GM20000 (cell line): Measurements from ENCODE around the gene PROB1.

Source experiments
- DNase-seq: peaks from one replicate; pipeline ENCODE4 v3.0.0; 2012; ENCODE audit warnings: low spot score
- TF ChIP-seq, protein P1 (sequence below): IDR thresholded peaks from 2 replicates; pipeline ENCODE4 v1.5.1; 2012; ENCODE audit warnings: mild to moderate bottlenecking, control low read depth; ENCODE audit errors: extremely low read depth, missing control alignments

Gene PROB1

DNA sequence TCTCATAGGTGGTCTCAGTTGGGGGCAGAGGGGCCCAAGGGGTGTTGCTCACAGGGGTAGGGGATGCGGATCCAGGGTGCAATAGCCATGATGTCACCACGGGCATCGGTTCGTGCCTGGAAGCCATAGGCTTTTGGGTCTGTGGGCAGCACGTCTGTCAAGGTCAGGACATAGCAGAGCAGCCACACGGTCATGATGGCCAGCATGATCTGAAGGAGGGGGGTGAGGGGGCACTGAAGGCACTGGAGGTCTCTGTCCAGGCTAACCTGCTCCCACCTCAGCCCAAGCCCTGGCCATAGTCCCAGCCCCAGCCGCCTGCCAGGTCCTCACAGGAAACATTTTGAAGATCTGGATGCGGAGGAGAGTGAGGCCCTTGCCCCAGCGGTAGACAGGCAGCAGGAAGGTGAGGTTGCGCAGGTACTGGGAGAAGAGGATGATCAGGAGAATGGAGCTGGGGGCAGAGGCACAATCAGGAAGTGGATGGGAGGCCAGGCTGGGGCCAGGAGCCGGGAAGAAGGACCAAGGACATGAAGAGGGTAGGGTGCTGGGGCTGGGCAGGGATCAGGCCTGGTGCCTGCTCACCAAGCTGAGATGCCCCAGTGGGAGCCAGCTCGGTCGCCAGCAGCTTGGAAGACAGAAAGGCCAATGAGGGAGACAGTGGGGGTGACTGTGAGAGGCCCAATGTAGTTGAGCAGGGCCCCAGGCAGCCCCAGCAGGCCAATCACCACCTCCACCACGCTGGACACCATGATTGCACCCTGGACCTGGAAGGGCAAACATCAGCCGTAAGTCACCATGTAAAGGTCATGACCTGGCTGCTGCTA is 15.1 kb downstream of the PROB1 start:
- peak; percentile 17 for DNase-seq
- TF ChIP-seq, protein P1, sequence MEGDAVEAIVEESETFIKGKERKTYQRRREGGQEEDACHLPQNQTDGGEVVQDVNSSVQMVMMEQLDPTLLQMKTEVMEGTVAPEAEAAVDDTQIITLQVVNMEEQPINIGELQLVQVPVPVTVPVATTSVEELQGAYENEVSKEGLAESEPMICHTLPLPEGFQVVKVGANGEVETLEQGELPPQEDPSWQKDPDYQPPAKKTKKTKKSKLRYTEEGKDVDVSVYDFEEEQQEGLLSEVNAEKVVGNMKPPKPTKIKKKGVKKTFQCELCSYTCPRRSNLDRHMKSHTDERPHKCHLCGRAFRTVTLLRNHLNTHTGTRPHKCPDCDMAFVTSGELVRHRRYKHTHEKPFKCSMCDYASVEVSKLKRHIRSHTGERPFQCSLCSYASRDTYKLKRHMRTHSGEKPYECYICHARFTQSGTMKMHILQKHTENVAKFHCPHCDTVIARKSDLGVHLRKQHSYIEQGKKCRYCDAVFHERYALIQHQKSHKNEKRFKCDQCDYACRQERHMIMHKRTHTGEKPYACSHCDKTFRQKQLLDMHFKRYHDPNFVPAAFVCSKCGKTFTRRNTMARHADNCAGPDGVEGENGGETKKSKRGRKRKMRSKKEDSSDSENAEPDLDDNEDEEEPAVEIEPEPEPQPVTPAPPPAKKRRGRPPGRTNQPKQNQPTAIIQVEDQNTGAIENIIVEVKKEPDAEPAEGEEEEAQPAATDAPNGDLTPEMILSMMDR, result no peak

DNA sequence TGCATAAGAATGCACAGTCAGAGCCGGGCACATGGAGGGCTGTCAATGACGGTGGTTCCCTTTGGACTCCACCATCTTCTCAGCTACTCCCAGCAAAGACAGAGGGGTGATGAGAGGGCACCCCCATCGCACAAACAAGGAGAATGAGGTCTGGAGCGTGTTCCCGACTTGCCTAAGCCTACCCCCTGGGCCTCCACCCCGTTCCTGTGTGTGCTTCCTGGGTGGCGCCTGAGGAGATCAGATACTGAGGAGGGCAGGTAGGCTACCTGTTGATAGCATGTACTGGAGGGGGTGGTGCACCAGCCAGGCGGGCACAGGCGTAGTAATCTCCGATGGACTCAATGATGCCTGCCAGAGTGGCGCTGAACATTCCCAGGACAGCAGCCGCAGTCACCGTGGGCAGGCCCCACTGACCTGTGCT is 16.0 kb downstream of the PROB1 start:
- DNase-seq, result peak; percentile 24
- TF ChIP-seq, protein P1, result no peak

DNA sequence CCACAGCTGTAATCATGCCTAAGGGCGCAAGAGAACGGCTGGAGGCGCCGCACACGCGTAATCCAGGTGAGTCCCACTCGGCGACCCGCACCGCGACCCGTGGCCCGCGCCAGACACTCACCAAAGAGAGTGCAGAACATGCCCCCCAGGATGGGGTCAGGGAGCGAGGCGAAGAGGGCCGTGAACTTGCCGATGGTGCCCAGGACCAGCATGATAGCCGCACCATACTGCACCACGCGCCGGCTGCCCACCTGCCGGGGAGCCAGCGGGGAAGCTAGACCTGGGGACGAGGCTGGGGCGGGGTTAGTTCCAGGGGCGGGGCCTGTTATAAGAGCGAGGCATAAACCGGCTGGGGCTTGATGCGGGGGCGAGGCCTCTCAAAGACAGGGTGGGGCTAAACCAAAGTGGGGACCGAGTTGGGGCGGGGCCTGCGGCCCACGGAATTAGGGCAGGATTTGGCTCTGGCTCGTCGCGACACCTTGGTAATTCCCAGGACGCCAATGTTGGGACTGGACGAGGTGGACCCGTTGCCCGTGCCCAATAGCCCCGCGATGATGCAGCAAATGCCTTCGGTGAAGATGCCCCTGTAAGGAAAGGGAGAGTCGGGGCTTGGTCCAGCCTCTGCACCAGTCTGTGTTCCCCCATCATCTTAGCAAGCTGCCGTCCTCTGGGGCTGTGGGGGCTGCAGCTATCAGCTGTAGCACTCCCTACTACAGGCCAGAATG is 16.6 kb downstream of the PROB1 start:
- peak; percentile 33 for DNase-seq
- TF ChIP-seq, protein P1, result no peak

DNA sequence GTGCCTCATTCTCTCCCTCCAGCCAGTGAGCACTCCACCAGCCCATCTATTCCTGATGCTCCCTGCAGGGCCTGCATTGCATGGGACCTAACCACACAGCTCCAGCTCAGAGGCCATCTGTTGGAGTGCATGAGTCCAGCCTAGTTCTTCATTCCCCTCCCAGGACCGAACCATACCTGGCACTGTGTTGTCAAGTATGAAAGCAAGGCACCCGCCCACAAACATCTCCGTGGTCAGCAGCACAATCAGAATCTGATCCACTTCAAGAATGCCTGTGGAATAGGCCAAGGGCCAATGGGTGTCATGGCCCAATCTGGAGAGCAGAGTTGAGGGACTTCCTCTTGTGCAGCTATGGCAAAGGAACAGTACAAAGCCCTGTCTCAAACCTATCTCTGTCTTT is 17.7 kb downstream of the PROB1 start:
- no peak for DNase-seq
- TF ChIP-seq, protein P1, result no peak

DNA sequence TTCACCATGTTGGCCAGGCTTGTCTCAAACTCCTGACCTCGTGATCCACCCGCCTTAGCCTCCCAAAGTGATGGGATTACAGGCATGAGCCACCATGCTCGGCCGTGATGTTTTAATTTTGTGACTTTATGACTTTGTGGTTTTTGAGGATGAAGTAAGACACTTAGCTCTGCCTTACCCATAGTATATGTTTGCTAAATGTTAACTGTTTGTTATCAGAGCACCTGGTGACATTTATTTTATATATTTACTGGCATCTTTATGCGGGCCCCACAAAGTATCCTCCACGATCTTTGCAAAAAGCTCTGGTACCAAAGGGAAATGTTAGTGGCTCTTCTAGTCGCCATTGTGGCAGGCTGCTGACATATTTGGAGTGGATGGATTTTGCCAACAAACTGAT is 18.5 kb downstream of the PROB1 start:
- TF ChIP-seq, protein P1, result no peak
- DNase-seq, result no peak

DNA sequence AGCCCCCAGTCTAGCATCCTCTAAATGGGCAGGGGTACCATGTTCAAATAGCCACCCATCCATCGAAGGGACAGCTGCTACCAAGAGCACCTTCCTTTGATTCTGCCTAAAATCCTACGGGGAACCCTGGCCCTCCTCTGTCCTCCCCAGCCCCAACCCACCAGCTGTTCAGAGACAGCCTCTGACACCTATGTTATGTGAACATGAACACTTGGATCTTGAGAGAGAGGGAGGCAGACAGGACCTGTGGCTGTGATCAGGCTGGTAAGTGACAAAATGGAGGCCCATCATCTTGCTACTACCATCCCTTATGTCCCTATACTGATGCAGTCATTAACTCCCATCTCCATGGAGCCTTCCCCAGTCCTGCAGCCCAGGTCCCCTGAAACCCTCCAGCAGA is 20.0 kb downstream of the PROB1 start:
- no peak for DNase-seq
- TF ChIP-seq, protein P1, result no peak
